Peyer's patch (tissue), 4 donors: ENCODE results near the gene GGPS1. TPM values are rescaled to one million over a fixed set of nuclear protein-coding genes. Genes with fewer than 3 reads are reported as not detected.

ENCODE experiments used
- DNase-seq, 3 donors: peaks; one replicate each; pipeline ENCODE4 v3.0.0-alpha.2; 2017 to 2019
- H3K27ac ChIP-seq, 4 donors: fragments of 200-600 bp; sonication (generic); one replicate each; pipeline ENCODE4 v1.5.1; 2016 to 2019
- H3K27me3 ChIP-seq, 2 donors: fragments of 200-600 bp; sonication (generic); one replicate each; pipeline ENCODE4 v1.5.1; 2019
- H3K36me3 ChIP-seq, 3 donors: fragments of 200-600 bp; sonication (generic); one replicate each; pipeline ENCODE4 v1.5.1; 2016 to 2019
- H3K4me1 ChIP-seq, 4 donors: fragments of 200-600 bp; sonication (generic); one replicate each; pipeline ENCODE4 v1.5.1; 2016 to 2019
- H3K4me3 ChIP-seq, 4 donors: fragments of 200-600 bp; sonication (generic); 1 replicate in 3 of 4; 2 replicates in 1 of 4; pipeline ENCODE4 v1.5.1; 2016 to 2019; ENCODE audit warnings: mild to moderate bottlenecking in 1 of 4
- H3K9me3 ChIP-seq, 4 donors: fragments of 200-600 bp; sonication (generic); one replicate each; pipeline ENCODE4 v1.5.1; 2016 to 2019; ENCODE audit warnings: mild to moderate bottlenecking in 1 of 4
- CTCF ChIP-seq, 6 experiments: fragments of 450-650 bp in 4 of 6; fragments of 200-600 bp in 2 of 6; sonication (generic) in 1 of 6; IDR thresholded peaks; one replicate each; pipeline ENCODE4 v1.5.1; 2017 to 2019; ENCODE audit warnings: antibody characterized with exemption in 6 of 6, mild to moderate bottlenecking in 3 of 6, moderate library complexity in 1 of 6
- POLR2A ChIP-seq, 2 donors: fragments of 450-650 bp; IDR thresholded peaks; one replicate each; pipeline ENCODE4 v1.5.1; 2017; ENCODE audit warnings: antibody characterized with exemption in 2 of 2, mild to moderate bottlenecking in 2 of 2, moderate library complexity in 2 of 2
- total RNA-seq, 4 donors: library from RNA; depleted of rRNA; stranded (reverse); fragments of >200 nt; gene quantifications; one replicate each; pipeline ENCODE4 v1.1.0, GENCODE V29; 2016

Gene GGPS1
- total RNA-seq, 4 donors from 2014 or later, result 12.3 to 23.1 (median 18.5) TPM

GRCh38 chr1:235326719-235327558, 1.4 kb upstream of the GGPS1 start:
- Histone ChIP-seq H3K4me1 (peaks cover 0 to 49% (median 14%) of the 10 kb centered on the region in 4 donors), H3K4me3 (peak overlapping the region; percentile 55 to 95 (median 84)), H3K27ac (peak overlapping the region; percentile 92 to 98 (median 95)), H3K27me3 (no peaks in the 10 kb centered on the region), H3K9me3 (no peaks in the 10 kb centered on the region), H3K36me3 (no peaks in the 10 kb centered on the region)
- no peak for TF ChIP-seq POLR2A (IDR thresholded peaks at IDR 0.05)
- TF ChIP-seq CTCF (IDR thresholded peaks at IDR 0.05), result no peak
- DNase-seq, result peak; percentile 64 to 72 (median 69)

- Histone ChIP-seq H3K27me3 (no peaks in the 10 kb centered on the region), H3K4me1 (peaks cover 0 to 53% (median 14%) of the 10 kb centered on the region in 4 donors), H3K9me3 (no peaks in the 10 kb centered on the region), H3K4me3 (peak within 1 kb of the TSS; percentile 55 to 95 (median 84)), H3K36me3 (no peaks in the 10 kb centered on the region), H3K27ac (peak within 1 kb of the TSS; percentile 92 to 98 (median 95))
- TF ChIP-seq CTCF (IDR thresholded peaks at IDR 0.05) (peak in 1 of 6 experiments; percentile 4), POLR2A (IDR thresholded peaks at IDR 0.05) (peak; percentile 71 to 84)
- peak; percentile 80 to 91 (median 82) for DNase-seq
Observed at GRCh38 chr1:235327559-235328270, 655 bp upstream of the GGPS1 start, which contains the start of gene ARID4B. TSS of gene ARID4B (minus strand) at chr1:235328179. CDS start at chr1:235326919, 1,260 bp downstream.

- no peaks in the 10 kb centered on the region for H3K27me3 ChIP-seq
- H3K4me1 ChIP-seq, result peaks cover 0 to 51% (median 14%) of the 10 kb centered on the region in 4 donors
- TF ChIP-seq CTCF (IDR thresholded peaks at IDR 0.05) (peak in 2 of 6 experiments; percentile 16 to 20), POLR2A (IDR thresholded peaks at IDR 0.05) (no peak)
- H3K36me3 ChIP-seq, result no peaks in the 10 kb centered on the region
- peak overlapping the region; percentile 55 to 95 (median 72) for H3K4me3 ChIP-seq
- DNase-seq, result peak; percentile 50 to 74 (median 58)
- H3K9me3 ChIP-seq, result no peaks in the 10 kb centered on the region
- H3K27ac ChIP-seq, result peak overlapping the region; percentile 89 to 98 (median 95)
Observed at GRCh38 chr1:235329139-235329902, 951 bp downstream of the GGPS1 start.

- peak overlapping the region in 2 of 4 donors; percentile 70 to 73 for H3K4me3 ChIP-seq
- no peak for DNase-seq
- peaks cover 0 to 8% (median 0%) of the 10 kb centered on the region in 3 donors for H3K36me3 ChIP-seq
- no peaks in the 10 kb centered on the region for H3K27me3 ChIP-seq
- no peaks in the 10 kb centered on the region for H3K9me3 ChIP-seq
- H3K27ac ChIP-seq, result peak overlapping the region in 1 of 4 donors; percentile 96
- peaks cover 0 to 35% (median 8%) of the 10 kb centered on the region in 4 donors for H3K4me1 ChIP-seq
- no peak for TF ChIP-seq CTCF (IDR thresholded peaks at IDR 0.05)
- TF ChIP-seq POLR2A (IDR thresholded peaks at IDR 0.05), result no peak
Observed at GRCh38 chr1:235330918-235331285, 2.5 kb downstream of the GGPS1 start.

- Histone ChIP-seq H3K36me3 (peaks cover 0 to 12% (median 0%) of the 10 kb centered on the region in 3 donors), H3K4me3 (no peak overlapping the region), H3K9me3 (no peaks in the 10 kb centered on the region), H3K4me1 (peaks cover 0 to 30% (median 7%) of the 10 kb centered on the region in 4 donors), H3K27me3 (no peaks in the 10 kb centered on the region), H3K27ac (no peak overlapping the region)
- TF ChIP-seq POLR2A (IDR thresholded peaks at IDR 0.05), result no peak
- no peak for TF ChIP-seq CTCF (IDR thresholded peaks at IDR 0.05)
- no peak for DNase-seq
Observed at GRCh38 chr1:235331401-235331800, 3.0 kb downstream of the GGPS1 start.
